Stimulated activated CD8-positive, alpha-beta memory T cell treated with anti-CD3 and anti-CD28 coated beads, Interleukin-7, amount 100 ng/mL, for 1 hour (primary cell): Measurements from ENCODE around the gene VPS37B.
"Not testable (repeated sequence)": the region's sequence is repeated elsewhere in the genome, so short reads cannot be mapped to it uniquely, and the experiment has no call there.

Source experiments
- DNase-seq, 2 donors: peaks; one replicate each; pipeline ENCODE4 v3.0.0-alpha.2; 2020; ENCODE audit warnings: low read depth in 2 of 2

Gene VPS37B

GRCh38 chr12:122882908-122883558, 12.9 kb downstream of the VPS37B start:
- DNase-seq = no peak

- DNase-seq = no peak
Observed at GRCh38 chr12:122880668-122881067, 15.3 kb downstream of the VPS37B start.

- DNase-seq = no peak
Observed at GRCh38 chr12:122880155-122880667, 15.7 kb downstream of the VPS37B start.

GRCh38 chr12:122878780-122879612, 16.9 kb downstream of the VPS37B start:
- no peak for DNase-seq

DNA sequence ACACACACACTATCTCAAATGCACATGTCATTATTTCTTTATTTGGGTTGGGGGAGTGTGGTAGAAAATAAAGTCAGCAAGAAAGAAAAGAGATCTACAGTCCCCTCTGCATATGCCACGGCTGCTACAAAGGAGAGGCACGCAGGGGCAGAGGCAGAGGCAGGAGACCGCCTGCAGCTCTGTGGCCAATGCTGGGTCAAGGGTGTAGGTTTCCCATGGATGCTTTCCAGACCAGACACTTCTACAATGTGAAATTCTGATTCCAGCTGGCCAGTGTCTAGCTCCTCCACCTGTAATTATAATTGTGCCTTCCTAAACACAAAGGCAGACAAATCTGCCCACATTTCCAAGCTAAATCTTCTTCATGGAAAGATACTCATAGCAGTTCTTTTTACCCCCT, 19.2 kb downstream of the VPS37B start:
- no peak for DNase-seq

GRCh38 chr12:122876281-122876680, 19.6 kb downstream of the VPS37B start:
- not testable (repeated sequence) for DNase-seq

DNA sequence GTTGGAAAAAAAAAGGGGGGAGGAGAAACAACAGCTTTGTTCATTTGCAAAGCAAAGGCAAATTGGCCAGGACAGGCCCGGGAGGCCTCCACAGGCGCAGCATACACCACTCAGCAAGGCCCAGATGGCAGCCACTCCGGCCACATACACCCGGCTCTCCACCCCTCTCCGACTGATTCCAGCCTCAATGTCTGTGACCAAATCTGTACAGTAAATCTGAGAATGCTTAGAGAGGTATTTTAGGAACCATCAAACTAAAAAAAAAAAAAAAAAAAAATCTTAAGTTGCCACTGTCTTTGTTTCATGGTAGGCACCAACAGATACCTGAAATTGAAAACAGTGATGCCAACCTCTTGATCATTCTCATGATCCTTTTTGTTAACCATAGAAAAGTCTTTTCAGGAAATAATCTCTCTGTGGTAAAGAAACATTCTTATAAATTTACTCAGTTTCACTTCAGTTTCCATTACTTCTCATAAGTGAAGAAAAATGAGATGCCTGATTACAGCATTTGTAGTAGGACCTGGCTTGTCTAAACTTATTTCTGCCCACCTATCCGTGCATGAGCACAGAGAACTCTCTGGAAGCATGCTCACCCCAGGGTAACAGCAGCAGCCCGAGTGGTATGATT, 20.2 kb downstream of the VPS37B start:
- no peak for DNase-seq

GRCh38 chr12:122874081-122874480, 21.8 kb downstream of the VPS37B start:
- no peak for DNase-seq

GRCh38 chr12:122873540-122873939, 22.4 kb downstream of the VPS37B start:
- no peak for DNase-seq

DNA sequence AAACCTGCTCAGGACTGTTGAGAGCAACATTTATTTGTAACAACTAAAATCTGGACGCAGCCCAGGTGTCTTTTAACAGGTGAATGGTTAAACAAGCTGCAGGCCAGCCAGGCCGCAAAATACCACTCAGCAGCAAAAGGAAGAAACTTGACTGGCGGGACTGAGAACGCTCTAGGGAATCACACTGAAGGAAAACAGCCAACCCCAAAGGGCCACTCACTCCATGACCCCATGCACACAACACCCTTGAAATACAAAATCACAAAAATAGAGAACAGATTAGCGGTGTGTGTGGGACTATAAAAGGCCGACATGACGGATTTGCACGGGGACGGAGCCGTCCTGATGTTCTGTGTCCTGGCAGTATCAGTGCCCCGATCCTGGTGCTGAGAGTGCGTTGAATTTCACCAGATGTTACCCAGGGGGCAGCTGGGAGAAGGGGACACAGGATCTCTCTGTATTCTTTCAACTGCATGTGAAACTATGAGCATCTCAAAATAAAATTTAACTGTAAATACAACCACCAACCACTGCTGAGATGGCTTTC, 23.0 kb downstream of the VPS37B start:
- no peak for DNase-seq

DNA sequence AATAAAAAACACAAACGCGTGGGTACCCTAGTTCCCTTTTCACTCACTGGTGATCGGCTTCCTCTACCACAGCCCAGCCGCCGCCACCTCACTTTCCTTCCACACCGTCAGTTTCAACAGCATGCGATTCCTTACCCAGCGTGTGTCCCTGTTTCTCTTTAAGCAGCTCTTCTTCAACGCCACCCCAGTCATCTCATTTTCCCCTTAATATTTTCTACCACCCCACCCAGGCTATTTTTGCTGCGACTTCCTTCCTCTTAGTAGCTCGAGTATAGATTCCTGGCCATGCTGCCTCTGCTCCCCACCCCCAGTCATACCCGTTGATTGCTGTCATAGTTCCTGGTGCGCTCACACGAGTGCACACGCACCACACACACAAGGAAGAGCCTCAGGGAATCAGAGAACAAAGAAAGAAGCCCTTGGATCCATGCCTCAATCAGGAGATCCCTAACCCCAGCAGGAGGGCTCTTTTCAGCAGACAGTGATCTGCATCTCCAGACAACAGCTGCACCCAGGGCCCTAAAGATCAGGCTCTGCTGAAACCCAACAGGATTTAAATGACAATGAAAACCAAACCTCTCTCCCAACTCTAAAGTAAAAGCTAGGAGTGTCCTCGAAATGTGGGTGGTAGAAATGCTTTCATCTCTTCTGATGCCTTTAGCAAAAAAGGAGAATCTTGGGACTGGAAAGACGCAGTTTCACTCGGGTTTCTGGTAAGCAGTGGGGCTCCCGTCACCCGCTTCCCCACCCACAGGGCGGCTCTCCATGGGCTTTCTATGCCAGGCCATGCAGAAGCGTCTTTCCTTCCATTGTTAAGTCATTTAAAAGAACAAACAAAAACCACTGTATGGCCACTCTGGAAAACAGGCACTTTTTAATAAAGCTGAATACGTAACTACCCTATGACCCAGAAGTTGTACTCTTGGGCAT, 23.8 kb downstream of the VPS37B start:
- DNase-seq = no peak

DNA sequence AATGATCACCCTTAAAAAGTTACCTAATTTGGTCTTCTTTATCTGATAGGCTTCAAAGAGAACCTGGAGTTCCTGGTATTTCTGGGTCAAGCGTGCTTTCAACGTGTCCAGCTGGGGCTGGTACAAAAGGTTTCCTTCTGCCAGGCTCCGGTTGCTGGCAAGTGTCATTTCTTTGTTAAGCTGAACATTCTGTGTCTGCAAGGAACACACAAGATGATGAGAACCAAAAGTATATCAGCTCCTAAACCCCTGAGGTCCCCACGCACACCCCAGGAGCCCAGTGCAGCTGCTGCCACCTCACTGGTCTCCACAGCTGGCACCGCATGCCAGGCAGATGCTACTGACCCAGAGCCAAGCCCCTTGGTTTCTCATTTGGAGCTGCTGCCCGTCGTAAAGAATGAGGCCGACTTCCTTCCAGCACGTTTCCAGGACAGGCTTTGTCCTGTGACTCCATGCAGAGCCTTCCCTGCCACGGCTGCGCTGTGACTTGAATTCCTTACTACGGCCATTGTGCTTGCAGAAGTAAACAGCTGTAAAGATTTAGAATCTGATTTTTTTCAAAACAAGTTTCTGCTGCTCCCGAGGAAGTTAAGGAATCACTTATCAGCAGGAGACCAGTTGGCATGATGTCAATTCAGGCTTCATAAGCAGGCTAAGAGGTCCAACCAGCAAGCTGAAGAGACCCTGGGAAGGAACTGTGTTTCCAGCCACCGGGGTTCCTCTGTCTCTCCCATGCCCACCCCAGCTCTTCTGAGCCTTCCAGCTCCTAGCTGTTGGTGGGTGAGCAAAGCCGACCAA, 24.9 kb downstream of the VPS37B start:
- no peak for DNase-seq

DNA sequence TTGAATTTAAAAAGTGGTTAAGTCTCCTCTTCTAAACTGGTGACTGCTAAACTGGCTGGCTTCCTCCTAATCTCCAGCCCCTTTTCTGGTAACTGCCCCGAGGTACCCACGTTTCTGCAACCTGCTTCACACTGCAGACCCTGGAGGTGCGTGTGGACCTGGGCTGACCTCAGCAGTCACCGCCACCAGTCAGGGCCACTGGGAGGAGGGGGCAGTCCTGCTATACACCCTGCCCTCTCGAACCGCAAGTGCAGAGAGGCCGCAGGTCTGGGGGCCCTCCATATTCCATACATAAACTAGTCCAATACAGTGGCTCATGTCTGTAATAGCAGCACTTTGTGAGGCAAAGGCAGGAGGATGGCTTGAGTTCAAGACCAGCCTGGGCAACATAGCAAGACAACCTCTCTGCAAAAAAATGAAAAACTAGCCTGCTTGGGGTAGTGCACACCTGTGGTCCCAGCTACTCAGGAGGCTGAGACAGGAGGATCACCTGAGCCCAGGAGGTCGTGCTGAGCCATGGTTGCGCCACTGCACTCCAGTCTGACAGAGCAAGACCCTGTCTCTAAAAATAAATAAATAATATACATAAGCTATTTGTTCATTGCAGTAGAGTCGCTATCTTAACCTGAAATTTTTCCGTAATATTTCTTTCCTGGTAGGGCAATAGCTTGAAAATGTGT, 25.6 kb downstream of the VPS37B start:
- no peak for DNase-seq

GRCh38 chr12:122869207-122869973, 26.5 kb downstream of the VPS37B start:
- no peak for DNase-seq

DNA sequence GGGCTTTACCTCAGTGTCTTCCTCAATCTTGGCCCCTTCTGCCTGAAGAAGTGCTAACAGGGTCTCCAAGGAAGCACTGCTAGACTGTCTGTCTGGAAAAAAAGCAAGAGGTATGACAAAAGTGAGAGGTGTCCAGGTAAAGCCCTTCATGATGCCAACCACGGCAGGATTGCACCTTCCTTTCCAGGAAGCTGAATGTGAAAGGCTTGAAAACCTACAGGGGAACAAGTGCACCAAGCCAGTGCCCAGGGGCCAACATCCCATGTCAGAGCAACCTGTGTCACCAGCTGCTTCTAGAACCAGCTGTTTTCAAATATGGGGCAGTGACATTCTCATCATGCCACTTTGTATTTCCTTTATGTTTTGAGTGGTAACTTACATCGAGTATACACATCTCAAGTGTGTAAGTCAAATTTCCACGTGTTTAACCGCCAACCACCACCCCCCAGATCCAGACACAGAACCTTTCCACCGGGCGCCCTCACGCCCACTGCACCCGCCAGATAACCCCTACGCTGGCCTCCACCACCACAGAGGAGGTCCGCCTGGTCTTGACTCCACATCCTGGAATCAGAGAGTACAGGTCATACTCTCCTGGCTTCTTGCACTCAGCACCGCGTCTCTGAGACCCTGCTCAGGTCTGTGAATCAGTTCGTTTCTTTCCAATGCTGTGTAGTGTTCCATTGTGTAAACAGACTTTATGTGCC, 27.3 kb downstream of the VPS37B start:
- no peak for DNase-seq

GRCh38 chr12:122867691-122868461, 28.0 kb downstream of the VPS37B start:
- DNase-seq = no peak

- no peak for DNase-seq
Observed at GRCh38 chr12:122866950-122867607, 28.8 kb downstream of the VPS37B start.
